ENCODE measurements around the gene CDC42EP2. TPM values are rescaled to one million over a fixed set of nuclear protein-coding genes. Genes with fewer than 3 reads are reported as not detected.

CDC42EP2 gene
- polyA plus RNA-seq, 1 of the 3 experiments (the other 2 are of a cell fraction): 8.1 TPM

DNA sequence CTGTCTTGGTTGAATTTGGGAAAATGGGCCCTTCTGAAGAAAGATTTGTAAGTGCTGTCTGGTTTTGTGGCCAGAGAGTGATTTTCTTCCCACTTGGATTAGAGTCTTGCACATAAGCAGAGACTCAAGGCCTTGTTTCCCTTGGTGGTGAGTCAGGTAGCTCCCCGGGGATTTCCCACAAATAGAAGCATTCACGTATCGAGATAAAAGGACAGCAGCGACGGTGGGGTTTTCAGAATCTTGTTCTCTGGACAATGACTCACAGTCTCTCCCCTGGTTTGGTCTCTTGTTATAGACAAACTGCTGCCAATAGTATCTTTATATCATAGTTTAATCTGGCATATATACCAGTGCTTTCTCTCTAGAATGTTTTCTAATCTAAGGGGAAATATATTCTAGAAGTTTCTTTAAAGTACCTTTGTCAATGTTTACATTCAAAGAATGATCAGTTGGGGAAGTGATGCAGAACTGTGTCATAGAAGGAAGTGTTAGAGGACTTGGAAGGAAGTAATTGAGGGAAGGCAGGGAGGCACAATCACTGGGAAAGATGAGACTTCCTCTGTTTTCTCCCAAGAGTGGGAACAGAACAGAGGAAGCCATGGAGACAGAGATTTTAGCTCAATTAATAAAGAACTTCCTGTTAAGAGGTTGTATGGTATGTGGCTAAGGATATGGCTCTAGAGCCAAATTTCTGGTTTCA is 34.8 kb upstream of the CDC42EP2 start (continued):
- no peak; the same call in 1 of the 2 replicates for TF ChIP-seq NFIC (IDR thresholded peaks at IDR 0.05; ENCODE audit: borderline replicate concordance)
- TF ChIP-seq RXRA (IDR thresholded peaks at IDR 0.05; ENCODE audit: borderline replicate concordance, low read depth): peak; percentile 16; the same call in 1 of the 2 replicates
- peak; percentile 77 for TF ChIP-seq FOSL2 (IDR thresholded peaks at IDR 0.05; ENCODE audit: borderline replicate concordance, low read depth)
- TF ChIP-seq, protein P1, sequence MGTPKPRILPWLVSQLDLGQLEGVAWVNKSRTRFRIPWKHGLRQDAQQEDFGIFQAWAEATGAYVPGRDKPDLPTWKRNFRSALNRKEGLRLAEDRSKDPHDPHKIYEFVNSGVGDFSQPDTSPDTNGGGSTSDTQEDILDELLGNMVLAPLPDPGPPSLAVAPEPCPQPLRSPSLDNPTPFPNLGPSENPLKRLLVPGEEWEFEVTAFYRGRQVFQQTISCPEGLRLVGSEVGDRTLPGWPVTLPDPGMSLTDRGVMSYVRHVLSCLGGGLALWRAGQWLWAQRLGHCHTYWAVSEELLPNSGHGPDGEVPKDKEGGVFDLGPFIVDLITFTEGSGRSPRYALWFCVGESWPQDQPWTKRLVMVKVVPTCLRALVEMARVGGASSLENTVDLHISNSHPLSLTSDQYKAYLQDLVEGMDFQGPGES (IDR thresholded peaks at IDR 0.05; ENCODE audit: low read depth, low read length): no peak
- TF ChIP-seq TCF12 (IDR thresholded peaks at IDR 0.05): peak; percentile 59
- no peak for TF ChIP-seq RFX5 (IDR thresholded peaks at IDR 0.05; ENCODE audit: low read length)
- peak; percentile 78 for TF ChIP-seq JUND (IDR thresholded peaks at IDR 0.05)
- TF ChIP-seq SIN3A (IDR thresholded peaks at IDR 0.05; ENCODE audit: borderline replicate concordance, low read depth, low read length): peak; percentile 30; the same call in 1 of the 2 replicates
- no peak for TF ChIP-seq SMC3 (IDR thresholded peaks at IDR 0.05; ENCODE audit: low read depth, low read length)
- TF ChIP-seq ELF1 (IDR thresholded peaks at IDR 0.05): no peak
- TF ChIP-seq GATA2 (CRISPR knock-in tag; IDR thresholded peaks at IDR 0.05): no peak
- TF ChIP-seq GABPA (IDR thresholded peaks at IDR 0.05; ENCODE audit: low read depth): no peak

DNA sequence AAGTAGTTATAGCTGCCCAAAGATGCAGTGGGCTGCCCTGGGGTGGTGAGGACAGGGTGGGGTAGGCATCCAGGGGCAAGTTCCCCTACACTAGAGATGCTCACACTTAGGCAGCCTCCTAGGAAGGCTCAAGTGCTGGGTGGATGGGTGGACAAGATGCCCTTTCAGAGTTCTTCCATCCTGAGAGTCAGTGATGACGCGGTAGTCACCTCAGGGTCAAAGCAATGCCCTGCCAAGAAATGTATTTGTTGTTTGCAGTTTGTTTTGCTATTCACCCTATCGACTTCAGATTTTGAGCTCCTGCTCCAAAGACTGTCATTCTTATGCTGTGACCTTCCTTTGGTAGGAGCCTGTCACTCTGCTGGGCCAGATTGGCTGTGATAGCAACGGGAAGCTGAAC is 34.0 kb upstream of the CDC42EP2 start:
- Histone ChIP-seq H3K79me2 (ENCODE audit: insufficient read depth) (no peaks in the 10 kb centered on the region), H3K4me3 (ENCODE audit: low read depth in 2 of 2, low read length in 1 of 2) (no peak overlapping the region), H3K4me1 (ENCODE audit: control insufficient read depth in 1 of 2, insufficient read depth in 2 of 2, low read depth in 1 of 2, low read length in 1 of 2) (peaks cover 0 to 38% of the 10 kb centered on the region in 2 experiments; a peak in 2 of 4 replicates), H3K27ac (ENCODE audit: low read depth in 2 of 2, low read length in 1 of 2) (peak overlapping the region in 1 of 2 experiments; percentile 87; a peak in 2 of 4 replicates), H4K20me1 (ENCODE audit: insufficient read depth) (no peaks in the 10 kb centered on the region), H3K9me2 (no peaks in the 10 kb centered on the region), H3F3A (replicated peaks; ENCODE audit: insufficient read depth) (peaks cover 49% of the 10 kb centered on the region), H3K9ac (peak overlapping the region; percentile 21; the same call in 1 of the 2 replicates), H3K27me3 (ENCODE audit: insufficient read depth) (no peaks in the 10 kb centered on the region), H3K36me3 (replicated peaks in 1 of 2; ENCODE audit: control insufficient read depth in 1 of 2, insufficient read depth in 2 of 2, low read length in 1 of 2) (peaks cover 22 to 24% of the 10 kb centered on the region in 2 experiments), H3K9me3 (no peaks in the 10 kb centered on the region), H2AFZ (ENCODE audit: low read depth) (no peak overlapping the region), H3K4me2 (0 out of 2 replicates have a peak overlapping the region, but pooled peaks have one; percentile 50)
- ChIA-PET CTCF (interaction anchor here (37.6 kb wide), 1 partner anchor 41 kb away, joined by 1118 read pairs; the partner anchor contains the start of genes CDC42EP2 and DPF2), POLR2A (no interaction called here)
- TF ChIP-seq TEAD4 (IDR thresholded peaks at IDR 0.05; ENCODE audit: borderline replicate concordance, insufficient read depth) (no peak), RFX5 (IDR thresholded peaks at IDR 0.05; ENCODE audit: low read length) (no peak), FOXJ3 (CRISPR knock-in tag; IDR thresholded peaks at IDR 0.05) (no peak), FOSL2 (IDR thresholded peaks at IDR 0.05; ENCODE audit: borderline replicate concordance, low read depth) (no peak), CHD2 (IDR thresholded peaks at IDR 0.05; ENCODE audit: low read length, partially characterized antibody) (no peak), YY1 (IDR thresholded peaks at IDR 0.05; ENCODE audit: low read depth) (no peak)
- TF ChIP-seq, protein P2, sequence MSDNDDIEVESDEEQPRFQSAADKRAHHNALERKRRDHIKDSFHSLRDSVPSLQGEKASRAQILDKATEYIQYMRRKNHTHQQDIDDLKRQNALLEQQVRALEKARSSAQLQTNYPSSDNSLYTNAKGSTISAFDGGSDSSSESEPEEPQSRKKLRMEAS (IDR thresholded peaks at IDR 0.05; ENCODE audit: low read depth): no peak
- 87% methylated on average over 4 of the region's 4 CpGs for WGBS (ENCODE audit: low lambda C conversion rate)
- no peak for DNase-seq
